Measurements from ENCODE around the gene SYT1.

The SYT1 gene

GRCh38 chr12:79187032-79187431 is 322.5 kb downstream of the SYT1 start:
- no peaks in the 10 kb centered on the region for H4K20me1 ChIP-seq (ENCODE audit: low read depth, low read length)
- peak overlapping the region; percentile 47 for H3K4me2 ChIP-seq (ENCODE audit: low read depth, low read length, poor library complexity, severe bottlenecking)
- H3K79me2 ChIP-seq (ENCODE audit: insufficient read depth, low read length), result no peaks in the 10 kb centered on the region
- H3K9me3 ChIP-seq (ENCODE audit: insufficient read depth, low read length), result no peaks in the 10 kb centered on the region
- no peaks in the 10 kb centered on the region for H3K9me2 ChIP-seq (replicated peaks; ENCODE audit: insufficient read depth, low read length)
- TF ChIP-seq CTCF (IDR thresholded peaks at IDR 0.05; ENCODE audit: insufficient read depth, low read length, poor library complexity, severe bottlenecking) (no peak), EZH2phosphoT487 (conservative IDR thresholded peaks at IDR 0.05; ENCODE audit: low read length) (no peak)
- H3K4me3 ChIP-seq (ENCODE audit: insufficient read depth, low read length, poor library complexity, severe bottlenecking), result peak overlapping the region; percentile 26
- H3K9ac ChIP-seq (ENCODE audit: low read length), result no peak overlapping the region
- H3K27me3 ChIP-seq (ENCODE audit: low read length), result no peaks in the 10 kb centered on the region
- no peak overlapping the region for H3K27ac ChIP-seq (ENCODE audit: low read depth, low read length)
- no peaks in the 10 kb centered on the region for H3F3A ChIP-seq (ENCODE audit: insufficient read depth)
- peak overlapping the region; percentile 30 for H2AFZ ChIP-seq (ENCODE audit: low read depth, low read length, severe bottlenecking)
- no peaks in the 10 kb centered on the region for H3K36me3 ChIP-seq (ENCODE audit: low read length)

- Histone ChIP-seq H3K27ac (ENCODE audit: low read depth, low read length) (no peak overlapping the region), H3K4me2 (ENCODE audit: low read depth, low read length, poor library complexity, severe bottlenecking) (peak overlapping the region; percentile 9)
- no peak for TF ChIP-seq CTCF (IDR thresholded peaks at IDR 0.05; ENCODE audit: insufficient read depth, low read length, poor library complexity, severe bottlenecking)
- no peak for TF ChIP-seq EZH2phosphoT487 (conservative IDR thresholded peaks at IDR 0.05; ENCODE audit: low read length)
Observed at GRCh38 chr12:79191391-79191790, 326.8 kb downstream of the SYT1 start.

GRCh38 chr12:79194595-79194994 is 330.0 kb downstream of the SYT1 start:
- Histone ChIP-seq H3K9ac (ENCODE audit: low read length) (no peak overlapping the region), H3K4me2 (ENCODE audit: low read depth, low read length, poor library complexity, severe bottlenecking) (no peak overlapping the region), H3K27ac (ENCODE audit: low read depth, low read length) (no peak overlapping the region), H4K20me1 (ENCODE audit: low read depth, low read length) (no peaks in the 10 kb centered on the region), H3K9me2 (replicated peaks; ENCODE audit: insufficient read depth, low read length) (no peaks in the 10 kb centered on the region), H3K79me2 (ENCODE audit: insufficient read depth, low read length) (no peaks in the 10 kb centered on the region), H3K4me3 (ENCODE audit: insufficient read depth, low read length, poor library complexity, severe bottlenecking) (no peak overlapping the region), H2AFZ (ENCODE audit: low read depth, low read length, severe bottlenecking) (no peak overlapping the region), H3K27me3 (ENCODE audit: low read length) (no peaks in the 10 kb centered on the region), H3K36me3 (ENCODE audit: low read length) (no peaks in the 10 kb centered on the region), H3F3A (ENCODE audit: insufficient read depth) (no peaks in the 10 kb centered on the region), H3K9me3 (ENCODE audit: insufficient read depth, low read length) (no peaks in the 10 kb centered on the region)
- no peak for TF ChIP-seq CTCF (IDR thresholded peaks at IDR 0.05; ENCODE audit: insufficient read depth, low read length, poor library complexity, severe bottlenecking)
- TF ChIP-seq EZH2phosphoT487 (conservative IDR thresholded peaks at IDR 0.05; ENCODE audit: low read length), result no peak

More at GRCh38 chr12:79191391-79191790, 326.8 kb downstream of the SYT1 start:
- H3K36me3 ChIP-seq (ENCODE audit: low read length), result no peaks in the 10 kb centered on the region
- no peak overlapping the region for H2AFZ ChIP-seq (ENCODE audit: low read depth, low read length, severe bottlenecking)
- no peaks in the 10 kb centered on the region for H4K20me1 ChIP-seq (ENCODE audit: low read depth, low read length)
- H3K4me3 ChIP-seq (ENCODE audit: insufficient read depth, low read length, poor library complexity, severe bottlenecking), result no peak overlapping the region
- H3K27me3 ChIP-seq (ENCODE audit: low read length), result no peaks in the 10 kb centered on the region
- no peaks in the 10 kb centered on the region for H3F3A ChIP-seq (ENCODE audit: insufficient read depth)
- H3K9me2 ChIP-seq (replicated peaks; ENCODE audit: insufficient read depth, low read length), result no peaks in the 10 kb centered on the region
- no peaks in the 10 kb centered on the region for H3K79me2 ChIP-seq (ENCODE audit: insufficient read depth, low read length)
- H3K9ac ChIP-seq (ENCODE audit: low read length), result no peak overlapping the region
- H3K9me3 ChIP-seq (ENCODE audit: insufficient read depth, low read length), result no peaks in the 10 kb centered on the region
